ENCODE measurements around the gene FMN1. TPM values are rescaled to one million over a fixed set of nuclear protein-coding genes. Genes with fewer than 3 reads are reported as not detected.

FMN1 gene
- polyA plus RNA-seq, 2 of the 4 experiments (the other 2 are of a cell fraction): 0.53 to 2.2 TPM

DNA sequence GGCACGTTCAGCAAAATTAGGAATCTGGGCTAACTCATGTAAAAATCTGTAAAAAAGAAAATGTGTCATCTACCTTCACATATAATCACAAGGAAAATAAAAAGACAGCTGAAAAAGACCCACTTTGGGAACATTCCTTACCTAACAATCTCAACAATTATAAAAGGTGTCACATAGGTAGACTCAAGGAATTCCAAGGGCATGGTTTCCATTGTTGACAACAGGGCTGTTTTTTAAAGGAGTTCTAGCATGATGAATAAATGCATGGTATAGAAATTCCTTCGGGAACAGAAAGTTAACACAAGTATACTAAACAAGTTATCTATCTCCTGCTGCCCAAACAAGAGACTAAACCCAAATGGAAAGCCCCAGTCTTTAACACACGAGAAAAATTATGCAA, 292.5 kb downstream of the FMN1 start:
- FAIRE-seq (no peak), DNase-seq (ENCODE audit: low read depth in 1 of 2, low spot score in 1 of 2) (no peak), ATAC-seq (no peak)
- Histone ChIP-seq H3K4me1 (peaks cover 9% of the 10 kb centered on the region; the same call in 2 of the 3 replicates), H3K9me3 (no peaks in the 10 kb centered on the region), H3K27ac (no peak overlapping the region), H3K4me2 (no peak overlapping the region), H3K4me3 (no peak overlapping the region)
- 43% methylated on average over 3 of the region's 3 CpGs for WGBS (ENCODE audit: missing lambda C conversion rate)
- ChIA-PET POLR2A (no interaction called here), CTCF (interaction anchor here (3.3 kb wide), 1 partner anchor 9 kb away, joined by 13 read pairs; no protein-coding TSS in a partner anchor)
- no peak for TF ChIP-seq KDM5A (IDR thresholded peaks at IDR 0.05)
- TF ChIP-seq RAD21 (conservative IDR thresholded peaks at IDR 0.05 in 1 of 2, IDR thresholded peaks at IDR 0.05 in 1 of 2): no peak
- no peak for TF ChIP-seq HDAC2 (IDR thresholded peaks at IDR 0.05)
- TF ChIP-seq, protein P1, sequence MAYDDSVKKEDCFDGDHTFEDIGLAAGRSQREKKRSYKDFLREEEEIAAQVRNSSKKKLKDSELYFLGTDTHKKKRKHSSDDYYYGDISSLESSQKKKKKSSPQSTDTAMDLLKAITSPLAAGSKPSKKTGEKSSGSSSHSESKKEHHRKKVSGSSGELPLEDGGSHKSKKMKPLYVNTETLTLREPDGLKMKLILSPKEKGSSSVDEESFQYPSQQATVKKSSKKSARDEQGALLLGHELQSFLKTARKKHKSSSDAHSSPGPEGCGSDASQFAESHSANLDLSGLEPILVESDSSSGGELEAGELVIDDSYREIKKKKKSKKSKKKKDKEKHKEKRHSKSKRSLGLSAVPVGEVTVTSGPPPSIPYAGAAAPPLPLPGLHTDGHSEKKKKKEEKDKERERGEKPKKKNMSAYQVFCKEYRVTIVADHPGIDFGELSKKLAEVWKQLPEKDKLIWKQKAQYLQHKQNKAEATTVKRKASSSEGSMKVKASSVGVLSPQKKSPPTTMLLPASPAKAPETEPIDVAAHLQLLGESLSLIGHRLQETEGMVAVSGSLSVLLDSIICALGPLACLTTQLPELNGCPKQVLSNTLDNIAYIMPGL (CRISPR knock-in tag; IDR thresholded peaks at IDR 0.05; ENCODE audit: borderline replicate concordance): no peak
- no peak for TF ChIP-seq RCOR1 (IDR thresholded peaks at IDR 0.05; ENCODE audit: low read depth, low read length)
- TF ChIP-seq PHF8 (IDR thresholded peaks at IDR 0.05; ENCODE audit: borderline replicate concordance, low read depth): no peak

DNA sequence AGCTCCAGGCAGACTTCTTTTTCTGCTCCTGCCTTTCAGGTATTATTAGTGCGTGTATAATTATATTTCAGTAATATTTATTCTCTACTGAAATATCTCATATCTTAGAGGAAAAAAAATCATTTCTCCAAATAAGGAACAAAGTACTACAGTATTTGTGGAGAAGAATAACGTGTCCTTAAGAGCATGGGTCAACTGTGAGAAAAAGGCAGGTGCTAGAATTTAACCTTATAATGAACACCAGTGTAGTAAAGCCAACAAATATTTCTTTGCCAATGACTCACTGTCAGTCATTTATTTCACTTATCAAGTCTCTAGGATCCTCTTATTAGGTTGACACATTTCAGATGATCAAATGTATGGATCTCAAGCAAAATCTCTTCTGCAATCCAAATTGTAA, 293.3 kb downstream of the FMN1 start:
- ATAC-seq: no peak
- Histone ChIP-seq H3K9me3 (no peaks in the 10 kb centered on the region), H3K4me1 (peaks cover 9% of the 10 kb centered on the region; the same call in 2 of the 3 replicates), H3K4me3 (no peak overlapping the region), H3K4me2 (no peak overlapping the region), H3K27ac (no peak overlapping the region)
- ChIA-PET CTCF (interaction anchor here (0.6 to 3.2 kb wide), 2 partner anchors 8 to 132 kb away, joined by 3 to 11 read pairs; no protein-coding TSS in a partner anchor), POLR2A (no interaction called here)
- DNase-seq (ENCODE audit: low read depth in 1 of 2, low spot score in 1 of 2): no peak
- FAIRE-seq: no peak
- TF ChIP-seq TP53 (CRISPR knock-in tag; IDR thresholded peaks at IDR 0.05): no peak
- 76% methylated on average over 2 of the region's 2 CpGs for WGBS (ENCODE audit: missing lambda C conversion rate)

DNA sequence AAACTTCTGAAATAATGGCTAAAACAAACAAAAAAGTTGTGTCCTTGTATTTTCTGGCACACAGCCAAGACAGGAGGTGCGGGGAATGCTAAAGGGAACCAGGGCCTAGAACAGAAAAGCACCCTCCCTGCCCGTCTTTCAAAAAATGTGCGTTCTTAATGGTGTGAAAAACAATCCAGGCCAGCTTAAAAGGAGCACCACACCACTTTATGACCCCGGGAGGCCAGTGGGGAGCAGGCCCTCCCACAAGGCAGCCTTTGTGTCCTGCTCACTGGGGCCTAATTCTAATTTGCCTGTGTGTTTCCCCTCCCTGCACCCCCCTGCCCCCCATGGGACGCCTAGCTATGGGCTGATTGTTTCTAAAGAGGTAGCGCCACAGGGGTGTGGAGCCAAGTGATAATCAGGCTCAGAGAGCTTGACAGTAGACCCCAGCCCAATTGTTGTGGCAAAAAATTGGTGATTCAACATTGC, 295.4 kb downstream of the FMN1 start:
- ATAC-seq (peak in 1 of 2 experiments; percentile 60; a peak in 3 of 6 replicates), DNase-seq (ENCODE audit: low read depth in 1 of 2, low spot score in 1 of 2) (peak in 1 of 2 experiments; percentile 22), FAIRE-seq (no peak)
- Histone ChIP-seq H3K9me3 (no peaks in the 10 kb centered on the region), H3K4me1 (peaks cover 9% of the 10 kb centered on the region; the same call in 2 of the 3 replicates), H3K4me3 (no peak overlapping the region), H3K4me2 (peak overlapping the region; percentile 6; the same call in 1 of the 3 replicates), H3K27ac (peak overlapping the region in 1 of 2 experiments; percentile 25; a peak in 1 of 6 replicates)
- POLR2A ChIA-PET: no interaction called here
- TF ChIP-seq CEBPB (IDR thresholded peaks at IDR 0.05) (no peak), ZFP36 (IDR thresholded peaks at IDR 0.05; ENCODE audit: borderline replicate concordance, partially characterized antibody) (no peak), KDM1A (IDR thresholded peaks at IDR 0.05; ENCODE audit: low read depth) (no peak), RCOR1 (IDR thresholded peaks at IDR 0.05; ENCODE audit: low read depth, low read length) (no peak), EHMT2 (IDR thresholded peaks at IDR 0.05; ENCODE audit: low read depth) (no peak), CBX8 (IDR thresholded peaks at IDR 0.05) (no peak), CHD2 (IDR thresholded peaks at IDR 0.05; ENCODE audit: low read length, partially characterized antibody) (no peak), MAZ (IDR thresholded peaks at IDR 0.05; ENCODE audit: borderline replicate concordance, low read depth, low read length) (no peak), FOXS1 (CRISPR knock-in tag; IDR thresholded peaks at IDR 0.05) (no peak), RFX5 (IDR thresholded peaks at IDR 0.05) (no peak), MYC (IDR thresholded peaks at IDR 0.05; ENCODE audit: borderline replicate concordance, low read length) (no peak), HOXA7 (CRISPR knock-in tag; IDR thresholded peaks at IDR 0.05) (no peak), POLR2A (IDR thresholded peaks at IDR 0.05; ENCODE audit: low read length) (no peak), ESRRA (IDR thresholded peaks at IDR 0.05; ENCODE audit: borderline replicate concordance, low read length) (no peak), ZSCAN20 (CRISPR knock-in tag; IDR thresholded peaks at IDR 0.05) (no peak), RAD21 (conservative IDR thresholded peaks at IDR 0.05 in 1 of 2, IDR thresholded peaks at IDR 0.05 in 1 of 2) (no peak)
- TF ChIP-seq, protein P2, sequence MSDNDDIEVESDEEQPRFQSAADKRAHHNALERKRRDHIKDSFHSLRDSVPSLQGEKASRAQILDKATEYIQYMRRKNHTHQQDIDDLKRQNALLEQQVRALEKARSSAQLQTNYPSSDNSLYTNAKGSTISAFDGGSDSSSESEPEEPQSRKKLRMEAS (IDR thresholded peaks at IDR 0.05): no peak
- TF ChIP-seq, protein P3, sequence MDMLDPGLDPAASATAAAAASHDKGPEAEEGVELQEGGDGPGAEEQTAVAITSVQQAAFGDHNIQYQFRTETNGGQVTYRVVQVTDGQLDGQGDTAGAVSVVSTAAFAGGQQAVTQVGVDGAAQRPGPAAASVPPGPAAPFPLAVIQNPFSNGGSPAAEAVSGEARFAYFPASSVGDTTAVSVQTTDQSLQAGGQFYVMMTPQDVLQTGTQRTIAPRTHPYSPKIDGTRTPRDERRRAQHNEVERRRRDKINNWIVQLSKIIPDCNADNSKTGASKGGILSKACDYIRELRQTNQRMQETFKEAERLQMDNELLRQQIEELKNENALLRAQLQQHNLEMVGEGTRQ (IDR thresholded peaks at IDR 0.05): no peak
- TF ChIP-seq, protein P4, sequence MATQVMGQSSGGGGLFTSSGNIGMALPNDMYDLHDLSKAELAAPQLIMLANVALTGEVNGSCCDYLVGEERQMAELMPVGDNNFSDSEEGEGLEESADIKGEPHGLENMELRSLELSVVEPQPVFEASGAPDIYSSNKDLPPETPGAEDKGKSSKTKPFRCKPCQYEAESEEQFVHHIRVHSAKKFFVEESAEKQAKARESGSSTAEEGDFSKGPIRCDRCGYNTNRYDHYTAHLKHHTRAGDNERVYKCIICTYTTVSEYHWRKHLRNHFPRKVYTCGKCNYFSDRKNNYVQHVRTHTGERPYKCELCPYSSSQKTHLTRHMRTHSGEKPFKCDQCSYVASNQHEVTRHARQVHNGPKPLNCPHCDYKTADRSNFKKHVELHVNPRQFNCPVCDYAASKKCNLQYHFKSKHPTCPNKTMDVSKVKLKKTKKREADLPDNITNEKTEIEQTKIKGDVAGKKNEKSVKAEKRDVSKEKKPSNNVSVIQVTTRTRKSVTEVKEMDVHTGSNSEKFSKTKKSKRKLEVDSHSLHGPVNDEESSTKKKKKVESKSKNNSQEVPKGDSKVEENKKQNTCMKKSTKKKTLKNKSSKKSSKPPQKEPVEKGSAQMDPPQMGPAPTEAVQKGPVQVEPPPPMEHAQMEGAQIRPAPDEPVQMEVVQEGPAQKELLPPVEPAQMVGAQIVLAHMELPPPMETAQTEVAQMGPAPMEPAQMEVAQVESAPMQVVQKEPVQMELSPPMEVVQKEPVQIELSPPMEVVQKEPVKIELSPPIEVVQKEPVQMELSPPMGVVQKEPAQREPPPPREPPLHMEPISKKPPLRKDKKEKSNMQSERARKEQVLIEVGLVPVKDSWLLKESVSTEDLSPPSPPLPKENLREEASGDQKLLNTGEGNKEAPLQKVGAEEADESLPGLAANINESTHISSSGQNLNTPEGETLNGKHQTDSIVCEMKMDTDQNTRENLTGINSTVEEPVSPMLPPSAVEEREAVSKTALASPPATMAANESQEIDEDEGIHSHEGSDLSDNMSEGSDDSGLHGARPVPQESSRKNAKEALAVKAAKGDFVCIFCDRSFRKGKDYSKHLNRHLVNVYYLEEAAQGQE (IDR thresholded peaks at IDR 0.05): no peak
- 71% methylated on average over 6 of the region's 6 CpGs for WGBS (ENCODE audit: missing lambda C conversion rate)
- CTCF ChIA-PET: interaction anchor here (1.1 to 3.2 kb wide), 4 partner anchors 10 to 57 kb away, joined by 3 to 11 read pairs (median 4); no protein-coding TSS in a partner anchor

All from A549 (cell line).